ENCODE data around the gene OBI1.

OBI1 gene

DNA sequence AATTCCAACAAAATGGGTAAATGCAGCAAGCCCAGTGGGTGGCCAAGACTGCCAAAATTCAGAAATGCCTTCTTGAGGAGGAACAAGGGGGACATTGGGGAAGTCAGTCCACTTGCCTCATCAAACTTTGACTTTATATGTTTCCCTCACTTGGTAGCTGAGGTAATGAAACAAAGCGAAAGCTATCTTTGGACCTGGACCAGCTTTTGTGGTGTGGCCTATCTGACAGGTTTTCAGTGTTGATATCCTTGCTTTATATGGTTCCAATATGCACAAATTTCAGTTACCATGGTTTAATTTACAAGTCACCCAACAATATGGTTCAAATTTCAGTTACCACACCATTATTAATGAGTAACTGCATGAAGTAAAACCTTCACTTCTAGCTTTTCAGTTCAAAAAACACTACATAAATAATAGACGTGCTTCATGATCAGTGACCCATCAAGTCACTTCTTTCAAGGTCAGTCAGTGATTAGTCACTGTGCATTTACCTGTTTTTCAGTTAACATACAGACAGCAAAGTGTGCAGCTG, 38.0 kb downstream of the OBI1 start:
- Histone ChIP-seq H3F3A (ENCODE audit: insufficient read depth, low read length) (no peaks in the 10 kb centered on the region), H3K4me2 (ENCODE audit: low read depth, low read length) (no peak overlapping the region), H3K4me1 (ENCODE audit: low read length) (no peaks in the 10 kb centered on the region), H3K27me3 (replicated peaks; ENCODE audit: insufficient read depth, low read length) (no peaks in the 10 kb centered on the region), H2AFZ (ENCODE audit: low read length) (no peak overlapping the region), H3K27ac (ENCODE audit: low read length) (no peak overlapping the region), H3K36me3 (replicated peaks; ENCODE audit: insufficient read depth, low read length) (peaks cover 8% of the 10 kb centered on the region; the same call in 1 of the 2 replicates), H3K79me2 (ENCODE audit: low read length) (no peaks in the 10 kb centered on the region), H3K9me3 (replicated peaks; ENCODE audit: insufficient read depth, low read length) (no peaks in the 10 kb centered on the region), H4K20me1 (ENCODE audit: insufficient read depth, low read length) (no peaks in the 10 kb centered on the region), H3K9ac (ENCODE audit: low read length) (no peak overlapping the region), H3K4me3 (ENCODE audit: low read length) (no peak overlapping the region), H3K9me2 (replicated peaks; ENCODE audit: insufficient read depth, low read length) (no peaks in the 10 kb centered on the region)
- no peak for DNase-seq
- TF ChIP-seq EZH2 (optimal IDR thresholded peaks at IDR 0.05; ENCODE audit: low read depth, low read length) (no peak), EZH2phosphoT487 (IDR thresholded peaks at IDR 0.05; ENCODE audit: low read length) (no peak)
- TF ChIP-seq, protein P1, sequence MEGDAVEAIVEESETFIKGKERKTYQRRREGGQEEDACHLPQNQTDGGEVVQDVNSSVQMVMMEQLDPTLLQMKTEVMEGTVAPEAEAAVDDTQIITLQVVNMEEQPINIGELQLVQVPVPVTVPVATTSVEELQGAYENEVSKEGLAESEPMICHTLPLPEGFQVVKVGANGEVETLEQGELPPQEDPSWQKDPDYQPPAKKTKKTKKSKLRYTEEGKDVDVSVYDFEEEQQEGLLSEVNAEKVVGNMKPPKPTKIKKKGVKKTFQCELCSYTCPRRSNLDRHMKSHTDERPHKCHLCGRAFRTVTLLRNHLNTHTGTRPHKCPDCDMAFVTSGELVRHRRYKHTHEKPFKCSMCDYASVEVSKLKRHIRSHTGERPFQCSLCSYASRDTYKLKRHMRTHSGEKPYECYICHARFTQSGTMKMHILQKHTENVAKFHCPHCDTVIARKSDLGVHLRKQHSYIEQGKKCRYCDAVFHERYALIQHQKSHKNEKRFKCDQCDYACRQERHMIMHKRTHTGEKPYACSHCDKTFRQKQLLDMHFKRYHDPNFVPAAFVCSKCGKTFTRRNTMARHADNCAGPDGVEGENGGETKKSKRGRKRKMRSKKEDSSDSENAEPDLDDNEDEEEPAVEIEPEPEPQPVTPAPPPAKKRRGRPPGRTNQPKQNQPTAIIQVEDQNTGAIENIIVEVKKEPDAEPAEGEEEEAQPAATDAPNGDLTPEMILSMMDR (IDR thresholded peaks at IDR 0.05; ENCODE audit: low read length), result no peak

DNA sequence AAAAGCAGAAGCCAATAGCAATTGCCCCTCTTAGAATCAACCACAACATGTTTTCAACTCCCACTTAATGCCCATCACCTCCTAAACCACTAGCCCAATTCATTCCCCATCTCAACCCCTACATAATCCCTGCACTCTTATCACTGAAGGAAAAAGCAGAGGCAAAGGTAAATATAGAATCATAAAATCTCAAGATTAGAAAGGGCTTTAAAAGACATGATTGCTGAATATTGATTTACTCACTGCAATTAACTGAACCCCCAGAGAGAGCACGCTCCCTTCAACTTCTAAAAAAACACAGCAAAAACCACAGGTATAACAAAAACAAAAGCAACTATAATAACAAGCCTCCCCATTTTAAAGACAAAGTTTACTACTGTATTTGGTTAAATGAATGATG, 40.5 kb downstream of the OBI1 start:
- no peak overlapping the region for H3K4me2 ChIP-seq (ENCODE audit: low read depth, low read length)
- H3K9me2 ChIP-seq (replicated peaks; ENCODE audit: insufficient read depth, low read length), result no peaks in the 10 kb centered on the region
- H3F3A ChIP-seq (ENCODE audit: insufficient read depth, low read length), result no peaks in the 10 kb centered on the region
- DNase-seq, result no peak
- H2AFZ ChIP-seq (ENCODE audit: low read length), result no peak overlapping the region
- no peak overlapping the region for H3K4me3 ChIP-seq (ENCODE audit: low read length)
- H3K9ac ChIP-seq (ENCODE audit: low read length), result no peak overlapping the region
- no peak overlapping the region for H3K27ac ChIP-seq (ENCODE audit: low read length)
- no peaks in the 10 kb centered on the region for H3K9me3 ChIP-seq (replicated peaks; ENCODE audit: insufficient read depth, low read length)
- H3K79me2 ChIP-seq (ENCODE audit: low read length), result no peaks in the 10 kb centered on the region
- H3K36me3 ChIP-seq (replicated peaks; ENCODE audit: insufficient read depth, low read length), result peaks cover 8% of the 10 kb centered on the region; the same call in 1 of the 2 replicates
- H4K20me1 ChIP-seq (ENCODE audit: insufficient read depth, low read length), result no peaks in the 10 kb centered on the region
- TF ChIP-seq, protein P1 (IDR thresholded peaks at IDR 0.05; ENCODE audit: low read length), result no peak
- TF ChIP-seq EZH2 (optimal IDR thresholded peaks at IDR 0.05; ENCODE audit: low read depth, low read length) (no peak), EZH2phosphoT487 (IDR thresholded peaks at IDR 0.05; ENCODE audit: low read length) (no peak)
- H3K27me3 ChIP-seq (replicated peaks; ENCODE audit: insufficient read depth, low read length), result no peaks in the 10 kb centered on the region
- H3K4me1 ChIP-seq (ENCODE audit: low read length), result no peaks in the 10 kb centered on the region

- Histone ChIP-seq H3K27ac (ENCODE audit: low read length) (no peak overlapping the region), H4K20me1 (ENCODE audit: insufficient read depth, low read length) (no peaks in the 10 kb centered on the region), H3K9ac (ENCODE audit: low read length) (no peak overlapping the region), H3K9me3 (replicated peaks; ENCODE audit: insufficient read depth, low read length) (no peaks in the 10 kb centered on the region), H3K4me1 (ENCODE audit: low read length) (0 out of 2 replicates have a peak, but pooled peaks cover 2% of the 10 kb centered on the region), H3K27me3 (replicated peaks; ENCODE audit: insufficient read depth, low read length) (no peaks in the 10 kb centered on the region), H3K79me2 (ENCODE audit: low read length) (no peaks in the 10 kb centered on the region), H3F3A (ENCODE audit: insufficient read depth, low read length) (no peaks in the 10 kb centered on the region), H2AFZ (ENCODE audit: low read length) (no peak overlapping the region), H3K4me2 (ENCODE audit: low read depth, low read length) (no peak overlapping the region), H3K9me2 (replicated peaks; ENCODE audit: insufficient read depth, low read length) (no peaks in the 10 kb centered on the region), H3K36me3 (replicated peaks; ENCODE audit: insufficient read depth, low read length) (no peaks in the 10 kb centered on the region), H3K4me3 (ENCODE audit: low read length) (no peak overlapping the region)
- TF ChIP-seq EZH2phosphoT487 (IDR thresholded peaks at IDR 0.05; ENCODE audit: low read length) (no peak), EZH2 (optimal IDR thresholded peaks at IDR 0.05; ENCODE audit: low read depth, low read length) (no peak)
- TF ChIP-seq, protein P1 (IDR thresholded peaks at IDR 0.05; ENCODE audit: low read length), result no peak
- DNase-seq, result no peak
Measured at GRCh38 chr13:78611040-78611439, 47.9 kb downstream of the OBI1 start.

All from MM.1S (cell line).